Measurements from ENCODE around the gene PDZD7.
A peak's percentile ranks its signal among the peaks of the same experiment; 100 is the strongest.

PDZD7 gene

DNA sequence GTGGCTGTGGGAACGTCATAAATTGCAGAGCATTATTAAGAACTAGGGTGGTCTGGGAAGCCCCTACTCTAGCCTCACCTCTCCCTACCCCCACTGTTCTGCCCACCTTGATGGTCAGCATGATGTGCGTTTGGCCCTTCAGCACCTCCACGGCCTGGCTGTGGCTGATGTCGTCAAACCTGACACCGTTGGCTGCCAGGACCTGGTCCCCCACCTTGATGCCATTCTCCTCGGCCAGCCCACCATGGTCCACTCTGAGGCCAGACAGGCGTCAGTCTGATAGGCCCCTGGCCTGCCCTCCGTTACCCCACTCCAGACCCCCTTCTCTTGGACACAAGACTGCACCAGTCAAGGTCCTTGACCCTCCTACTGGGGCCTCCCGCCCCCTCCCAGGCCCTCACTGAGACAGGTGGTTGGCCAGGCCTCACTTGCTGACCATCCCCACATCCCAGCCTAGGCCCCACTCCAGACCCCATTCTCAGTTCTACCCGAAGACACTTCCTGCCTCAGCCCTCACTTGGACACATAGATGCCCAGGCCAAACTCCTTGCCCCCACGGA is 9.2 kb downstream of the PDZD7 start:
- Histone ChIP-seq H3K27ac (ENCODE audit: low read length) (no peak overlapping the region), H3K27me3 (ENCODE audit: control insufficient read depth, insufficient read depth, low read length) (peaks cover 41% of the 10 kb centered on the region), H3K36me3 (ENCODE audit: control insufficient read depth, low read depth, low read length) (no peaks in the 10 kb centered on the region), H3K4me1 (ENCODE audit: control insufficient read depth, low read depth, low read length) (peaks cover 3% of the 10 kb centered on the region), H3K4me3 (ENCODE audit: low read length) (no peak overlapping the region), H3K9me3 (ENCODE audit: control insufficient read depth, low read depth, low read length) (no peaks in the 10 kb centered on the region), H3K9ac (ENCODE audit: low read length) (no peak overlapping the region)

- H3K9ac ChIP-seq (ENCODE audit: low read length) = no peak overlapping the region
- H3K27ac ChIP-seq (ENCODE audit: low read length) = no peak overlapping the region
- peaks cover 45% of the 10 kb centered on the region for H3K27me3 ChIP-seq (ENCODE audit: control insufficient read depth, insufficient read depth, low read length)
- H3K4me3 ChIP-seq (ENCODE audit: low read length) = no peak overlapping the region
- H3K36me3 ChIP-seq (ENCODE audit: control insufficient read depth, low read depth, low read length) = no peaks in the 10 kb centered on the region
- H3K9me3 ChIP-seq (ENCODE audit: control insufficient read depth, low read depth, low read length) = no peaks in the 10 kb centered on the region
- H3K4me1 ChIP-seq (ENCODE audit: control insufficient read depth, low read depth, low read length) = peaks cover 3% of the 10 kb centered on the region
Observed at GRCh38 chr10:101021239-101021638, 9.7 kb downstream of the PDZD7 start.

GRCh38 chr10:101020427-101021075 is 10.4 kb downstream of the PDZD7 start:
- no peaks in the 10 kb centered on the region for H3K9me3 ChIP-seq (ENCODE audit: control insufficient read depth, low read depth, low read length)
- no peak overlapping the region for H3K4me3 ChIP-seq (ENCODE audit: low read length)
- H3K4me1 ChIP-seq (ENCODE audit: control insufficient read depth, low read depth, low read length) = peaks cover 3% of the 10 kb centered on the region
- peaks cover 45% of the 10 kb centered on the region for H3K27me3 ChIP-seq (ENCODE audit: control insufficient read depth, insufficient read depth, low read length)
- no peak overlapping the region for H3K9ac ChIP-seq (ENCODE audit: low read length)
- H3K36me3 ChIP-seq (ENCODE audit: control insufficient read depth, low read depth, low read length) = no peaks in the 10 kb centered on the region
- H3K27ac ChIP-seq (ENCODE audit: low read length) = no peak overlapping the region

GRCh38 chr10:101019440-101019703 is 11.6 kb downstream of the PDZD7 start:
- H3K27me3 ChIP-seq (ENCODE audit: control insufficient read depth, insufficient read depth, low read length) = peaks cover 54% of the 10 kb centered on the region
- H3K4me1 ChIP-seq (ENCODE audit: control insufficient read depth, low read depth, low read length) = peaks cover 3% of the 10 kb centered on the region
- H3K4me3 ChIP-seq (ENCODE audit: low read length) = no peak overlapping the region
- no peak overlapping the region for H3K27ac ChIP-seq (ENCODE audit: low read length)
- H3K36me3 ChIP-seq (ENCODE audit: control insufficient read depth, low read depth, low read length) = no peaks in the 10 kb centered on the region
- no peak overlapping the region for H3K9ac ChIP-seq (ENCODE audit: low read length)
- no peaks in the 10 kb centered on the region for H3K9me3 ChIP-seq (ENCODE audit: control insufficient read depth, low read depth, low read length)

- peaks cover 3% of the 10 kb centered on the region for H3K4me1 ChIP-seq (ENCODE audit: control insufficient read depth, low read depth, low read length)
- no peak overlapping the region for H3K27ac ChIP-seq (ENCODE audit: low read length)
Observed at GRCh38 chr10:101018600-101019439, 12.1 kb downstream of the PDZD7 start.

DNA sequence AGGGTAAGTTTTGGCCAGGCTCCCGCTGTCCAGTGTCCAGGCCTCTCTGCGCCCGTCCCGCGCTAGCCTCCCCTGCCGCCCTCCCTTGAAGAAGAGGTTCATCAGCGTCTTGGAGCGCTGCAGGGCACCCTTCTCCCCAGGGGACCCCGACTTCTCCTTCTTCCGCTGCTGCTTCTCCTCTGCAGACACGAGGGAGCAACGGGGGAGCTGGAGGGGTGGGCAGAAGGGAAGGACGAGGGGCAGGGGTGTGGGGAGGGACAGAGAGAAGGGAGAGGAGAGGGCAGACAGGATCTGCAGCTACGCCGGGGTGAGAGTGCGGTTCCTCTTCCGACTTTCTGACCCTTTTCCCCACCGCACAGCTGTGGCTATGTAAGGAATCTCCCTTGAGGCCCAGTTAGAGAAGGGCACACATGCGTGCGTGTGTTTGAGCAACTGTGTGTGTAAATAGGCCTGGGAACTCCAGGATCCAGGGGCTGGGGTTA is 12.8 kb downstream of the PDZD7 start:
- Histone ChIP-seq H3K36me3 (ENCODE audit: control insufficient read depth, low read depth, low read length) (no peaks in the 10 kb centered on the region), H3K4me3 (ENCODE audit: low read length) (peak overlapping the region; percentile 37), H3K9ac (ENCODE audit: low read length) (no peak overlapping the region), H3K27me3 (ENCODE audit: control insufficient read depth, insufficient read depth, low read length) (peaks cover 55% of the 10 kb centered on the region), H3K4me1 (ENCODE audit: control insufficient read depth, low read depth, low read length) (peaks cover 3% of the 10 kb centered on the region), H3K9me3 (ENCODE audit: control insufficient read depth, low read depth, low read length) (no peaks in the 10 kb centered on the region), H3K27ac (ENCODE audit: low read length) (no peak overlapping the region)

More at GRCh38 chr10:101018600-101019439, 12.1 kb downstream of the PDZD7 start:
- Histone ChIP-seq H3K9ac (ENCODE audit: low read length) (no peak overlapping the region), H3K27me3 (ENCODE audit: control insufficient read depth, insufficient read depth, low read length) (peaks cover 55% of the 10 kb centered on the region), H3K9me3 (ENCODE audit: control insufficient read depth, low read depth, low read length) (no peaks in the 10 kb centered on the region), H3K4me3 (ENCODE audit: low read length) (peak overlapping the region; percentile 37), H3K36me3 (ENCODE audit: control insufficient read depth, low read depth, low read length) (no peaks in the 10 kb centered on the region)

DNA sequence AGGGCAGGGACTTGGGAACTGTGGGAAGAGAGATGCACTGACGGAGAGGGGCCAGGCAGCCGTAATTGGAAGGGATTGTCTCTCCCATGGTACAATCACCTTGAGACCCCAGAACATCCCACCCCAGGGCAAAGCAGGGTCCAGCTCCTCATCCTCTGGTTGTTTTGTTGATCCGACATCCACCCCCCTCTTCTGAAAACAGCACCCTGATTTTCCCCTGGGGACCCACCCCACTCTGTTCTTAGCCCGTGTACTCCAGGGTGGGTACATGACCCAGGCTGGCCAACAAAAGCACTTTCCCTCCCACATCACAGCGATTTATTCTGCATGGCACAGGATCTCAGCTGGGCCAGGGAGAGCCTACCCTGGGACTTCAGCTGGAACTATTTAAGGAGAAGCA is 14.1 kb downstream of the PDZD7 start:
- H3K4me1 ChIP-seq (ENCODE audit: control insufficient read depth, low read depth, low read length) = peaks cover 3% of the 10 kb centered on the region
- H3K36me3 ChIP-seq (ENCODE audit: control insufficient read depth, low read depth, low read length) = no peaks in the 10 kb centered on the region
- H3K9ac ChIP-seq (ENCODE audit: low read length) = no peak overlapping the region
- H3K27me3 ChIP-seq (ENCODE audit: control insufficient read depth, insufficient read depth, low read length) = peaks cover 55% of the 10 kb centered on the region
- no peaks in the 10 kb centered on the region for H3K9me3 ChIP-seq (ENCODE audit: control insufficient read depth, low read depth, low read length)
- no peak overlapping the region for H3K27ac ChIP-seq (ENCODE audit: low read length)
- H3K4me3 ChIP-seq (ENCODE audit: low read length) = no peak overlapping the region

DNA sequence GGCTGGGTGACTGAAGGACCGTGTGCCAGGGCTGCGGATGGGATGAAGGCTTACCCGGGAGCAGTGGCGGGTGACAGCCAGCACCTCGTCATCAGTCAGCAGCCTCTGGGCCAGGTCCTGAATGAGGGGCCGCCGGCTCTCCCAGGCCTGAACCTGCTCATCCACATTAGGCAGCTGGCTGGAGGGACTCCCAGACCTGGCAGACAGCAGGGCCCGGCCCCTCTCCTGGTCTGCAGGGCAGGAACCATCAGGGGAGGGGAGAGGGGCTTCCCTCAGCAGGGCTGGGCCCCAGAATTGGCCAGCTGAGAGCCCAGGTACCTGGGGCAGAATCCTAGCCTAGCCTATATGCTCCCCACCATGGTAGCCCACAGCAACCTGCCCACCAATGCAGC is 15.4 kb downstream of the PDZD7 start:
- Histone ChIP-seq H3K4me1 (ENCODE audit: control insufficient read depth, low read depth, low read length) (peaks cover 3% of the 10 kb centered on the region), H3K27me3 (ENCODE audit: control insufficient read depth, insufficient read depth, low read length) (peaks cover 50% of the 10 kb centered on the region), H3K36me3 (ENCODE audit: control insufficient read depth, low read depth, low read length) (no peaks in the 10 kb centered on the region), H3K9me3 (ENCODE audit: control insufficient read depth, low read depth, low read length) (no peaks in the 10 kb centered on the region), H3K4me3 (ENCODE audit: low read length) (no peak overlapping the region), H3K9ac (ENCODE audit: low read length) (no peak overlapping the region), H3K27ac (ENCODE audit: low read length) (no peak overlapping the region)

DNA sequence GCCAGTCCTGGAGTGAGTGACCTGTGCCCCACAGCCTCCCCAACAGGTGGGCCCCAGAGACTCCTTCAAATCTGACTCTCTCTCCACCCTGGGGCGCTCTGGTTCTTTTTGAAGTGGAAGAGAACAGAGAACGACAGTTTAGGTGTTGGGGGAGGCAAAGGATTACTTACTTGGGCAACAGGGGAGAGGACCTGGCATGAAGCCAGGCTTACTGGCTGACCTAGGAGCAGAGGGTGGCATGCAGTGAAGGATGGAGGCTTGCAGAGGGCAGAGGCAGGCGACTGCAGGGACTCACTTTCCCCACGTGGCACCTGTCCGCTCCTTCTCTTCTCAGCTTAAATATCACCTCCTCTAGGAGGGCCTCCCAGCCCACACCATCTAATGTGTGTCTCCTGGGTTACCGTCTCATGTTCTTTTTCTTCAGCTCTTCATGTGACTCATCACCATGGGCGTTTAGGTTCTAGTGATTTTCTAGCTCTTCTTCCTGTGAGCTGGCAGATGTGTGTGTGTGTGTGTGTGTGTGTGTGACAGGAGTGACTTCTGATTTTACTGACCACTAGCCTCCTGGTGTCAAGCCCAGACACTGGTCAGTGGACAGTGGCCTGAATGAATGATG is 15.9 kb downstream of the PDZD7 start:
- no peak overlapping the region for H3K9ac ChIP-seq (ENCODE audit: low read length)
- H3K4me1 ChIP-seq (ENCODE audit: control insufficient read depth, low read depth, low read length) = peaks cover 3% of the 10 kb centered on the region
- no peaks in the 10 kb centered on the region for H3K9me3 ChIP-seq (ENCODE audit: control insufficient read depth, low read depth, low read length)
- no peaks in the 10 kb centered on the region for H3K36me3 ChIP-seq (ENCODE audit: control insufficient read depth, low read depth, low read length)
- H3K27me3 ChIP-seq (ENCODE audit: control insufficient read depth, insufficient read depth, low read length) = peaks cover 45% of the 10 kb centered on the region
- H3K4me3 ChIP-seq (ENCODE audit: low read length) = no peak overlapping the region
- no peak overlapping the region for H3K27ac ChIP-seq (ENCODE audit: low read length)

GRCh38 chr10:101014230-101014884 is 16.6 kb downstream of the PDZD7 start:
- H3K9ac ChIP-seq (ENCODE audit: low read length) = no peak overlapping the region
- no peak overlapping the region for H3K27ac ChIP-seq (ENCODE audit: low read length)
- H3K9me3 ChIP-seq (ENCODE audit: control insufficient read depth, low read depth, low read length) = no peaks in the 10 kb centered on the region
- no peaks in the 10 kb centered on the region for H3K36me3 ChIP-seq (ENCODE audit: control insufficient read depth, low read depth, low read length)
- H3K4me3 ChIP-seq (ENCODE audit: low read length) = no peak overlapping the region
- peaks cover 3% of the 10 kb centered on the region for H3K4me1 ChIP-seq (ENCODE audit: control insufficient read depth, low read depth, low read length)
- H3K27me3 ChIP-seq (ENCODE audit: control insufficient read depth, insufficient read depth, low read length) = peaks cover 40% of the 10 kb centered on the region

GRCh38 chr10:101013365-101013825 is 17.5 kb downstream of the PDZD7 start:
- H3K27ac ChIP-seq (ENCODE audit: low read length) = no peak overlapping the region
- H3K9ac ChIP-seq (ENCODE audit: low read length) = no peak overlapping the region

More at GRCh38 chr10:101013365-101013825, 17.5 kb downstream of the PDZD7 start:
- Histone ChIP-seq H3K27me3 (ENCODE audit: control insufficient read depth, insufficient read depth, low read length) (peaks cover 30% of the 10 kb centered on the region), H3K36me3 (ENCODE audit: control insufficient read depth, low read depth, low read length) (no peaks in the 10 kb centered on the region), H3K9me3 (ENCODE audit: control insufficient read depth, low read depth, low read length) (no peaks in the 10 kb centered on the region), H3K4me3 (ENCODE audit: low read length) (no peak overlapping the region), H3K4me1 (ENCODE audit: control insufficient read depth, low read depth, low read length) (peaks cover 2% of the 10 kb centered on the region)
